ENCODE results near the gene MAT2B.

The MAT2B gene

DNA sequence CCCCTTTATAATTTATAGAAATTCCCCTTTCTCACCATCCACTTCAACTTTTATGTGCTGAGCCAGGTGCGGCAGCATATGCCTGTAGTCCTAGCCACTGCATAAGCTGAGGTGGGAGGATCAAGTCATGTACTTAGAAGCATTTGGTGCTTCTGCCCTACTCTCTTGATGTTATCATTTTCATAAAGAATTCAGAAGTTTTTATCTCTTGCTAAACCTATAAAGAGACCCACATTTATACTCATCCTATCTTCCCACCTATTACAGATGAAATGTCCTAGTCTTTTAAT, 26.5 kb upstream of the MAT2B start:
- Histone ChIP-seq H4K20me1 (ENCODE audit: insufficient read depth) (no peaks in the 10 kb centered on the region), H3K9ac (no peak overlapping the region), H3K4me2 (no peak overlapping the region), H2AFZ (ENCODE audit: low read depth) (no peak overlapping the region), H3K79me2 (ENCODE audit: insufficient read depth, low read depth) (no peaks in the 10 kb centered on the region), H3K4me3 (IDR thresholded peaks at IDR 0.05; ENCODE audit: insufficient read depth, low read depth, low read length) (no peak overlapping the region), H3K27me3 (ENCODE audit: insufficient read depth, low read depth) (no peaks in the 10 kb centered on the region), H3K4me1 (ENCODE audit: low read depth, poor library complexity, severe bottlenecking) (no peaks in the 10 kb centered on the region), H3K27ac (no peak overlapping the region), H3K36me3 (ENCODE audit: insufficient read depth) (no peaks in the 10 kb centered on the region)
- TF ChIP-seq, protein P1, sequence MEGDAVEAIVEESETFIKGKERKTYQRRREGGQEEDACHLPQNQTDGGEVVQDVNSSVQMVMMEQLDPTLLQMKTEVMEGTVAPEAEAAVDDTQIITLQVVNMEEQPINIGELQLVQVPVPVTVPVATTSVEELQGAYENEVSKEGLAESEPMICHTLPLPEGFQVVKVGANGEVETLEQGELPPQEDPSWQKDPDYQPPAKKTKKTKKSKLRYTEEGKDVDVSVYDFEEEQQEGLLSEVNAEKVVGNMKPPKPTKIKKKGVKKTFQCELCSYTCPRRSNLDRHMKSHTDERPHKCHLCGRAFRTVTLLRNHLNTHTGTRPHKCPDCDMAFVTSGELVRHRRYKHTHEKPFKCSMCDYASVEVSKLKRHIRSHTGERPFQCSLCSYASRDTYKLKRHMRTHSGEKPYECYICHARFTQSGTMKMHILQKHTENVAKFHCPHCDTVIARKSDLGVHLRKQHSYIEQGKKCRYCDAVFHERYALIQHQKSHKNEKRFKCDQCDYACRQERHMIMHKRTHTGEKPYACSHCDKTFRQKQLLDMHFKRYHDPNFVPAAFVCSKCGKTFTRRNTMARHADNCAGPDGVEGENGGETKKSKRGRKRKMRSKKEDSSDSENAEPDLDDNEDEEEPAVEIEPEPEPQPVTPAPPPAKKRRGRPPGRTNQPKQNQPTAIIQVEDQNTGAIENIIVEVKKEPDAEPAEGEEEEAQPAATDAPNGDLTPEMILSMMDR (conservative IDR thresholded peaks at IDR 0.05; ENCODE audit: low read depth, low read length): no peak

DNA sequence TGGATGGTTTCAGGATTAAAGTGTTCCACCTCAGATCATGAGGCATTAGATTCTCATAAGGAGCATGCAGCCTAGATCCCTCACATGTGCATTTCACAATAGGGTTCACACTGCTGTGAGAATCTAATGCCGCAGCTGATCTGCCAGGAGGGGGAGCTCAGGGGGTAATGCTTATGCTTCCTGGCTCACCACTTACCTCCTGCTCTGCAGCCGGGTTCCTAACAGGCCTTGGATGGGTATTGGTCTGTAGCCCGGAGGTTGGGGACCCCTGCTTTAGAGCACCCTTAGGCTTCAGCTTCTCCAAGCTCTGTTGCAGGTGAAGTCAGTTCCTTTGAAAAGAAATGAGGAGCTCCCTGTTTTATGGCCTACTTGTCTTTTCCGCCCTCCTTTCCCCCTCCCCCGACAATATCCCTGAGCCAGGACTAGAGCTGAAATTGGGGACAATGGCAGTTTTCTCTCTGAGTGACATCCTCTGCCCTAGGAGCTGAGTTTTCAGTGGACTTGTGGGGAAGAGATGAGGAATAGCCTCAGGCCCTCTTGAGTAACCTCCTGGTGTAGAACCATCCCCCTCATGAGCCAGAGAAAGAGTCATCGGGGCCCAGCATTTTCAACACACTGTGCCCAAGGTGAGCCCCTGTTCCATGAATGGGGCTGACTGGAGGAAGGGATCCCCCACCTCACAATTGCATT, 16.2 kb upstream of the MAT2B start:
- Histone ChIP-seq H3K9ac (no peak overlapping the region), H2AFZ (ENCODE audit: low read depth) (no peak overlapping the region), H3K4me1 (ENCODE audit: low read depth, poor library complexity, severe bottlenecking) (no peaks in the 10 kb centered on the region), H3K27ac (no peak overlapping the region), H4K20me1 (ENCODE audit: insufficient read depth) (no peaks in the 10 kb centered on the region), H3K27me3 (ENCODE audit: insufficient read depth, low read depth) (no peaks in the 10 kb centered on the region), H3K4me3 (IDR thresholded peaks at IDR 0.05; ENCODE audit: insufficient read depth, low read depth, low read length) (no peak overlapping the region), H3K36me3 (ENCODE audit: insufficient read depth) (no peaks in the 10 kb centered on the region), H3K79me2 (ENCODE audit: insufficient read depth, low read depth) (no peaks in the 10 kb centered on the region), H3K4me2 (no peak overlapping the region)
- TF ChIP-seq, protein P1 (conservative IDR thresholded peaks at IDR 0.05; ENCODE audit: low read depth, low read length): no peak

DNA sequence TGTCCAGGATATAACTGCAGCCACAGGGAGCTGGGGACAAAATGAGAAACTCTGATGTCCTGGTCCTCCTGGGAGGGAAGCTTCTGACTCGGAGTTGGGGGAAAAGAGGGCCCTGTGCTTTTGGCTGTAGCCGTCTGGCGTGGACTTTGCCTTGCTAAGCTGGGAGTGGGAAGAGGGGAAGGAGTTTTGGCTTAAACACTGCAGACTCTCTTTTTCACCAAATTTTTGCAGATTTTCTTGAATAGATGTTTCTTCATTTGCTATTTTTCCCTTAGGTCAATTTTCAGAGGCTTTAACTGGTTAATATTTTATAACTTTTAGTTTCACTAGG, 15.7 kb upstream of the MAT2B start:
- no peaks in the 10 kb centered on the region for H3K36me3 ChIP-seq (ENCODE audit: insufficient read depth)
- H2AFZ ChIP-seq (ENCODE audit: low read depth): no peak overlapping the region

DNA sequence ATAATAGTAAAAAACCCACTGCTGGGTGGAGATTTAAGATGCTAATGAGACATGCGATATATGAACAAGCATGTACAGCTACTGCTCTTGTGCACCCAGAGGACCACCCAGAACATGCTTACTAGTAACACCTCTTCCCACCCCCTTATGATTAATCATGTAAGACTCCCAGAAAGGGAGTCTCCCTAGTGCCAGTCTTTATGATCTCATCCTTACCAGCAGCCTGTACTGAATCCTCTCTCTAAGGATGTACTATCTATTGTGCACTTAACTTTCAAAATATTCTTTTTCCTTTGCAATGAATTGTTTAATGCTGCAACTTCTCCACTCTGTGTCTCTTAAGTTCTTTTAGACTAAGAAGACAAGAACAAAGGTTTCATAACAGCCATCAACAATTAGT, 9.1 kb upstream of the MAT2B start:
- no peak overlapping the region for H2AFZ ChIP-seq (ENCODE audit: low read depth)
- no peak overlapping the region for H3K4me2 ChIP-seq
- no peaks in the 10 kb centered on the region for H3K36me3 ChIP-seq (ENCODE audit: insufficient read depth)
- no peaks in the 10 kb centered on the region for H4K20me1 ChIP-seq (ENCODE audit: insufficient read depth)
- no peaks in the 10 kb centered on the region for H3K27me3 ChIP-seq (ENCODE audit: insufficient read depth, low read depth)
- no peaks in the 10 kb centered on the region for H3K4me1 ChIP-seq (ENCODE audit: low read depth, poor library complexity, severe bottlenecking)
- TF ChIP-seq, protein P1 (conservative IDR thresholded peaks at IDR 0.05; ENCODE audit: low read depth, low read length): no peak
- no peak overlapping the region for H3K9ac ChIP-seq
- H3K27ac ChIP-seq: no peak overlapping the region
- no peaks in the 10 kb centered on the region for H3K79me2 ChIP-seq (ENCODE audit: insufficient read depth, low read depth)
- H3K4me3 ChIP-seq (IDR thresholded peaks at IDR 0.05; ENCODE audit: insufficient read depth, low read depth, low read length): no peak overlapping the region

More for the DNA sequence above, 15.7 kb upstream of the MAT2B start:
- TF ChIP-seq, protein P1 (conservative IDR thresholded peaks at IDR 0.05; ENCODE audit: low read depth, low read length): no peak
- Histone ChIP-seq H3K27me3 (ENCODE audit: insufficient read depth, low read depth) (no peaks in the 10 kb centered on the region), H3K27ac (no peak overlapping the region), H3K9ac (no peak overlapping the region), H3K4me2 (no peak overlapping the region), H3K4me3 (IDR thresholded peaks at IDR 0.05; ENCODE audit: insufficient read depth, low read depth, low read length) (no peak overlapping the region), H3K79me2 (ENCODE audit: insufficient read depth, low read depth) (no peaks in the 10 kb centered on the region), H4K20me1 (ENCODE audit: insufficient read depth) (no peaks in the 10 kb centered on the region), H3K4me1 (ENCODE audit: low read depth, poor library complexity, severe bottlenecking) (no peaks in the 10 kb centered on the region)
